K562 (cell line): ENCODE data around the gene DCAF15. TPM values are rescaled to one million over a fixed set of nuclear protein-coding genes. Genes with fewer than 3 reads are reported as not detected.

Experiments used
- ATAC-seq: fragments of 200-7000 bp; cut with Tn5 transposase; 3 replicates; pipeline ENCODE4 v1.9.1; 2020; ENCODE audit warnings: moderate library complexity
- BruUV-seq: library from RNA; stranded (reverse); fragments of 400-500 nt; replicated peaks from 2 replicates; lab custom pipeline; 2021; lab: Mats Ljungman, UMichigan
- CTCF ChIA-PET: fragments of 300-600 bp; formaldehyde crosslinking; extraction: SDS; loops from one replicate; lab custom pipeline; 2021; ENCODE audit warnings: low intra/inter-chr PET ratio; lab: Yijun Ruan, JAX
- POLR2A ChIA-PET: fragments of 300-600, 350-650 bp; sonication (Branson Sonifier 250); formaldehyde crosslinking; extraction: SDS; loops from one replicate; lab custom pipeline; 2021; ENCODE audit warnings: antibody characterized with exemption, inconsistent platforms; lab: Yijun Ruan, JAX
- DNase-seq, 4 experiments: peaks; one replicate each; pipeline versions ENCODE4 v3.0.0 to v3.0.0-alpha.2; 2011 to 2018; ENCODE audit warnings: low spot score in 3 of 4, mixed read lengths in 3 of 4; ENCODE audit errors: extremely low read depth in 1 of 4
- FAIRE-seq: peaks from 2 replicates; lab custom pipeline; 2011; peaks lifted over from hg19 to GRCh38; lab: Jason Lieb, UNC
- H2AFZ ChIP-seq: 2 replicates; pipeline ENCODE4 v1.6.0; 2011; ENCODE audit warnings: low read depth, low read length, control low read depth, inconsistent platforms
- H3K27ac ChIP-seq: fragments of 200-600 bp; 3 replicates; pipeline ENCODE4 v1.8.0; 2011; ENCODE audit warnings: low read depth, mild to moderate bottlenecking, control low read depth, inconsistent platforms, low read length, moderate library complexity, mixed read lengths; ENCODE audit errors: extremely low read depth
- H3K27me3 ChIP-seq, 2 experiments: fragments of 300-600 bp in 1 of 2; 2 replicates in 1 of 2; 3 replicates in 1 of 2; pipeline versions ENCODE4 v1.6.0 to v1.8.0; 2011; ENCODE audit warnings: inconsistent platforms in 2 of 2, low read length in 2 of 2, mild to moderate bottlenecking in 1 of 2, mixed read lengths in 1 of 2, moderate library complexity in 1 of 2; ENCODE audit not compliant: control insufficient read depth in 2 of 2, insufficient read depth in 2 of 2
- H3K36me3 ChIP-seq: fragments of 300-600 bp; 3 replicates; pipeline ENCODE4 v1.8.0; 2011; ENCODE audit warnings: mild to moderate bottlenecking, low read length, inconsistent platforms; ENCODE audit not compliant: control insufficient read depth, insufficient read depth
- H3K4me1 ChIP-seq, 2 experiments: fragments of 200-600 bp in 1 of 2; replicated peaks in 1 of 2; 2 replicates in 1 of 2; 3 replicates in 1 of 2; pipeline versions ENCODE4 v1.5.1 to v1.8.0; 2011; ENCODE audit warnings: inconsistent platforms in 2 of 2, low read length in 2 of 2, mild to moderate bottlenecking in 1 of 2, mixed read lengths in 1 of 2, moderate library complexity in 1 of 2; ENCODE audit not compliant: control insufficient read depth in 2 of 2, insufficient read depth in 2 of 2
- H3K4me2 ChIP-seq: 2 replicates; pipeline ENCODE4 v1.6.1; 2011; ENCODE audit warnings: low read length, control low read depth, inconsistent platforms, mixed read lengths; ENCODE audit not compliant: insufficient read depth
- H3K4me3 ChIP-seq: fragments of 200-600 bp; sonication (generic), shearing (Covaris generic); 2 replicates; pipeline ENCODE4 v1.5.1; 2016; ENCODE audit warnings: control low read depth, inconsistent platforms
- H3K79me2 ChIP-seq: fragments of 200-600 bp; 3 replicates; pipeline ENCODE4 v1.8.0; 2011; ENCODE audit warnings: low read length, inconsistent platforms; ENCODE audit not compliant: control insufficient read depth, insufficient read depth
- H3K9ac ChIP-seq, 2 experiments: 2 replicates each; pipeline versions ENCODE4 v1.6.0 to v1.6.1; 2011; ENCODE audit warnings: low read depth in 2 of 2, low read length in 2 of 2, control low read depth in 1 of 2, inconsistent platforms in 1 of 2, mild to moderate bottlenecking in 1 of 2, mixed read lengths in 1 of 2; ENCODE audit not compliant: insufficient read depth in 1 of 2
- H3K9me1 ChIP-seq: one replicate; pipeline ENCODE4 v1.6.0; 2011; ENCODE audit warnings: inconsistent platforms, mild to moderate bottlenecking, low read length, moderate library complexity; ENCODE audit not compliant: control insufficient read depth, insufficient read depth
- H3K9me3 ChIP-seq: replicated peaks from 2 replicates; pipeline ENCODE4 v1.5.1; 2011; ENCODE audit warnings: low read depth, low read length, inconsistent platforms; ENCODE audit not compliant: control insufficient read depth, insufficient read depth
- H4K20me1 ChIP-seq: replicated peaks from 2 replicates; pipeline ENCODE4 v1.6.1; 2011; ENCODE audit warnings: low read length, inconsistent platforms, mixed read lengths; ENCODE audit not compliant: control insufficient read depth, insufficient read depth
- BMI1 ChIP-seq: fragments of 150-350 bp; IDR thresholded peaks from 2 replicates; pipeline ENCODE4 v1.6.1; 2014; ENCODE audit warnings: low read length
- FOXA3 ChIP-seq, 2 experiments: fragments of 450-650 bp in 1 of 2; sonication (generic) in 1 of 2; formaldehyde crosslinking; IDR thresholded peaks in 1 of 2; conservative IDR thresholded peaks in 1 of 2; 2 replicates each; pipeline versions ENCODE4 v1.4.0 to v1.8.0; 2020 to 2022; ENCODE audit warnings: mild to moderate bottlenecking in 2 of 2, missing genetic modification reagents in 1 of 2
- HDGF ChIP-seq: fragments of 450-650 bp; IDR thresholded peaks from 2 replicates; pipeline ENCODE4 v1.6.1; 2016
- LARP7 ChIP-seq: fragments of 450-650 bp; IDR thresholded peaks from 2 replicates; pipeline ENCODE4 v1.6.1; 2016
- POLR2G ChIP-seq: fragments of 200-400 bp; formaldehyde crosslinking; IDR thresholded peaks from 2 replicates; pipeline ENCODE4 v1.6.1; 2017; ENCODE audit warnings: low read depth, mild to moderate bottlenecking, antibody characterized with exemption, low read length, moderate library complexity
- RBFOX2 ChIP-seq: fragments of 200-400 bp; formaldehyde crosslinking; IDR thresholded peaks from 2 replicates; pipeline ENCODE4 v1.6.1; 2017; ENCODE audit warnings: low read depth, mild to moderate bottlenecking, low read length, moderate library complexity
- TBL1XR1 ChIP-seq, 2 experiments: IDR thresholded peaks; 2 replicates each; pipeline ENCODE4 v1.6.1; 2012; ENCODE audit warnings: improper control_type of control experiment in 2 of 2, low read length in 2 of 2, mild to moderate bottlenecking in 1 of 2
- ZNF121 ChIP-seq: sonication (generic); formaldehyde crosslinking; conservative IDR thresholded peaks from 2 replicates; pipeline ENCODE4 v1.8.0; 2022; ENCODE audit warnings: missing genetic modification reagents
- ZNF197 ChIP-seq: fragments of 200-800 bp; sonication (Bioruptor generic); IDR thresholded peaks from 2 replicates; pipeline ENCODE4 v1.6.1; 2016; ENCODE audit warnings: low read depth, missing genetic modification characterization, missing compliant biosample characterization
- WGBS: fragments of 100-300 bp; shearing (Covaris generic); methylation state at CpG from one replicate; pipeline ENCODE4 v1.1.6; 2016; ENCODE audit warnings: low coverage, mixed read lengths; ENCODE audit not compliant: insufficient coverage; ENCODE audit errors: missing lambda C conversion rate; 5-methylcytosine and 5-hydroxymethylcytosine counted together
- in situ Hi-C: fragments of 300-500 bp; cut with MboI; formaldehyde crosslinking; loops from 4 replicates; pipeline ENCODE4 v1.15.0; 2018; ENCODE audit warnings: inconsistent platforms, mixed read lengths
- intact Hi-C: fragments of 100-400 bp; cut with micrococcal nuclease; formaldehyde crosslinking; loops from 2 replicates; pipeline ENCODE4 v1.14.2; 2022
- polyA plus RNA-seq, 8 experiments: library from polyadenylated mRNA; depleted of rRNA in 4 of 8; stranded (reverse) in 5 of 8; unstranded in 3 of 8; fragments of >200 nt; fragmentation: Nextera tagmentation in 2 of 8; fragmentation: Illumina TruSeq in 1 of 8; extraction: Ambion mirVana in 2 of 8; extraction: Trizol in 1 of 8; gene quantifications; 2 replicates each; pipeline versions ENCODE4 v1.2.1 to v1.2.3, GENCODE V29; 2011 to 2014; ENCODE audit warnings: inconsistent platforms in 1 of 8, missing spikeins in 1 of 8
- total RNA-seq, 7 experiments: library from RNA; depleted of rRNA in 6 of 7; stranded (reverse); fragments of >200 nt in 6 of 7; fragmentation: Illumina TruSeq in 2 of 7; extraction: Trizol in 2 of 7; gene quantifications; 2 replicates each; pipeline versions ENCODE4 v1.2.1 to v1.2.3, GENCODE V29; 2011 to 2021; ENCODE audit warnings: low replicate concordance in 1 of 7
- TF ChIP-seq, protein P1 (sequence below): sonication (generic); formaldehyde crosslinking; IDR thresholded peaks from 2 replicates; pipeline ENCODE4 v1.8.0; 2022; ENCODE audit warnings: missing genetic modification reagents, mild to moderate bottlenecking, borderline replicate concordance

The DCAF15 gene
- total and polyA plus RNA-seq, 9 of the 15 experiments (the other 6 are each of a cell fraction or from before 2014, with no cell fraction given): 0.17 to 68.5 (median 27.7) TPM

DNA sequence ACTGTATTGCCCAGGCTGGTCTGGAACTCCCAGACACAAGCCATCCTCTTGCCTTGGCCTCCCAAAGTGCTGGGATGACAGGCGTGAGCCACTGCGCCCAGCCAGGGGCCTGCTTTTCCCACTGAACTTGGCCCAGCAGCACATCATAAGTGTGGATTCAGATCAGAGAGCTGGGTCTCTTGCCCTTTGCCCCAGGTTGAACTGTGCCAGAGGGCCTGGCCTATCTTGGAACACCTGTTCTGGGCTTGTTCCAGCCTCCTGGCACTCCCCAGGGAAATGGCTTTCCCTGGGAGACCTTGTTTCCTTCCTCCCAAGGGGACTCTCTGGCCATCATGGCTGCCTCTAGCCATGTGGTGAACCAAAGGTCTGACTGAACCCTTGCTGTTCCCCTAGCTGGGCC lies 42.9 kb upstream of the DCAF15 start:
- Histone ChIP-seq H3K27me3 (no peaks in the 10 kb centered on the region), H2AFZ (no peak overlapping the region), H3K4me2 (no peak overlapping the region), H3K79me2 (peaks cover 22% of the 10 kb centered on the region), H3K9me3 (no peaks in the 10 kb centered on the region)
- ATAC-seq: no peak
- no peak for DNase-seq
- intact Hi-C loops (no loop called here), in situ Hi-C loops (no loop called here)
- no peak for FAIRE-seq
- no peak for TF ChIP-seq BMI1
- 0 out of 2 replicates have a peak, but pooled peaks have one; percentile 38 for TF ChIP-seq ZNF121 (CRISPR knock-in tag)
- no peak for TF ChIP-seq ZNF197 (CRISPR knock-in tag)
- TF ChIP-seq, all 486 proteins: peak for 1
- no peaks in the 10 kb centered on the region for H3K9me1 ChIP-seq
- peaks cover 10 to 28% of the 10 kb centered on the region in 2 experiments for H3K4me1 ChIP-seq
- BruUV-seq: no TSS peak
- peaks cover 29% of the 10 kb centered on the region; the same call in 2 of the 3 replicates for H3K36me3 ChIP-seq
- no peak overlapping the region for H3K27ac ChIP-seq
- CTCF ChIA-PET: no interaction called here
- H3K9ac ChIP-seq: peak overlapping the region in 1 of 2 experiments; percentile 2; a peak in 1 of 4 replicates
- H3K4me3 ChIP-seq: no peak overlapping the region
- POLR2A ChIA-PET: interaction anchor here (0.7 to 2.6 kb wide), 3 partner anchors 12 to 168 kb away, joined by 3 to 13 read pairs (median 4); no protein-coding TSS in a partner anchor
- 95% methylated on average over 2 of the region's 2 CpGs for WGBS
- no peaks in the 10 kb centered on the region for H4K20me1 ChIP-seq

DNA sequence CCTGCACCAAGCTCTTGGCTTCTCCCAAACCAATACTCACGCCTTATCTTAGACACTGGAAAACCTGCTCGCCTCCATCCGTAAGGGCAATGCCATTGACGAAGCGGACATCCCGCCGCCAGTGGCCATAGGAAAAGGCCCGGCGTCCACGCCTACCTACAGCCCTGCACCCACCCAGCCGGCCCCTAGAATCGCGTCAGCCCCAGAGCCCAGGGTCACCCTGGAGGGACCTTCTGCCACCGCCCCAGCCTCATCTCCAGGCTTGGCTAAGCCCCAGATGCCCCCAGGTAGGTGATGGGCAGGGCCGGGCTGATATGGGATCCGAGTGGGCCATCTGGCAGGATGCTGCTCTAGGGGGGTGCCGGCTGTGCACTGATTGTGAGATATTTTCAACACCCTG lies 39.0 kb upstream of the DCAF15 start:
- POLR2A ChIA-PET: interaction anchor here (0.6 kb wide), 1 partner anchor 12 kb away, joined by 3 read pairs; no protein-coding TSS in a partner anchor
- no peaks in the 10 kb centered on the region for H3K27me3 ChIP-seq
- CTCF ChIA-PET: no interaction called here

More for the DNA sequence above, 39.0 kb upstream of the DCAF15 start:
- ATAC-seq (no peak), DNase-seq (peak in 1 of 4 experiments; percentile 2), FAIRE-seq (no peak)
- 97% methylated on average over 16 of the region's 17 CpGs for WGBS
- no TSS peak for BruUV-seq
- Histone ChIP-seq H3K27ac (no peak overlapping the region), H3K79me2 (no peaks in the 10 kb centered on the region), H3K36me3 (peaks cover 53% of the 10 kb centered on the region), H3K4me3 (no peak overlapping the region), H3K9ac (no peak overlapping the region; a peak in 1 of 4 replicates), H3K4me1 (peaks cover 0 to 10% of the 10 kb centered on the region in 2 experiments; a peak in 2 of 5 replicates), H3K9me1 (peaks cover 3% of the 10 kb centered on the region), H2AFZ (no peak overlapping the region), H3K9me3 (no peaks in the 10 kb centered on the region), H3K4me2 (no peak overlapping the region), H4K20me1 (no peaks in the 10 kb centered on the region)
- TF ChIP-seq POLR2G: peak; percentile 51; the same call in 1 of the 2 replicates
- TF ChIP-seq FOXA3 (CRISPR knock-in tag; conservative IDR thresholded peaks at IDR 0.05 in 1 of 2, IDR thresholded peaks at IDR 0.05 in 1 of 2): no peak
- no peak for TF ChIP-seq HDGF
- no peak for TF ChIP-seq LARP7
- TF ChIP-seq, protein P1, sequence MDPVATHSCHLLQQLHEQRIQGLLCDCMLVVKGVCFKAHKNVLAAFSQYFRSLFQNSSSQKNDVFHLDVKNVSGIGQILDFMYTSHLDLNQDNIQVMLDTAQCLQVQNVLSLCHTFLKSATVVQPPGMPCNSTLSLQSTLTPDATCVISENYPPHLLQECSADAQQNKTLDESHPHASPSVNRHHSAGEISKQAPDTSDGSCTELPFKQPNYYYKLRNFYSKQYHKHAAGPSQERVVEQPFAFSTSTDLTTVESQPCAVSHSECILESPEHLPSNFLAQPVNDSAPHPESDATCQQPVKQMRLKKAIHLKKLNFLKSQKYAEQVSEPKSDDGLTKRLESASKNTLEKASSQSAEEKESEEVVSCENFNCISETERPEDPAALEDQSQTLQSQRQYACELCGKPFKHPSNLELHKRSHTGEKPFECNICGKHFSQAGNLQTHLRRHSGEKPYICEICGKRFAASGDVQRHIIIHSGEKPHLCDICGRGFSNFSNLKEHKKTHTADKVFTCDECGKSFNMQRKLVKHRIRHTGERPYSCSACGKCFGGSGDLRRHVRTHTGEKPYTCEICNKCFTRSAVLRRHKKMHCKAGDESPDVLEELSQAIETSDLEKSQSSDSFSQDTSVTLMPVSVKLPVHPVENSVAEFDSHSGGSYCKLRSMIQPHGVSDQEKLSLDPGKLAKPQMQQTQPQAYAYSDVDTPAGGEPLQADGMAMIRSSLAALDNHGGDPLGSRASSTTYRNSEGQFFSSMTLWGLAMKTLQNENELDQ (CRISPR knock-in tag): no peak
- TF ChIP-seq RBFOX2: peak; percentile 61
- TF ChIP-seq TBL1XR1 (IDR thresholded peaks at IDR 0.05; ENCODE audit: low read length in 2 of 2): no peak
- intact Hi-C loops: no loop called here
- in situ Hi-C loops: no loop called here
